AG04450 (cell line): Measurements from ENCODE around the gene ZNF700. TPM values are rescaled to one million over a fixed set of nuclear protein-coding genes. Genes with fewer than 3 reads are reported as not detected.
"Not testable (repeated sequence)": the region's sequence is repeated elsewhere in the genome, so short reads cannot be mapped to it uniquely, and the experiment has no call there.

ENCODE experiments used
- CTCF ChIA-PET: fragments of 300-600, 350-600 bp; formaldehyde crosslinking; extraction: SDS; loops from one replicate; lab custom pipeline; 2022; ENCODE audit warnings: antibody characterized with exemption, inconsistent platforms; lab: Charles Lee
- POLR2A ChIA-PET: fragments of 350-600 bp; formaldehyde crosslinking; extraction: SDS; loops from one replicate; lab custom pipeline; 2021; ENCODE audit warnings: antibody characterized with exemption, inconsistent platforms; lab: Yijun Ruan, JAX
- DNase-seq: peaks from one replicate; pipeline ENCODE4 v3.0.0-alpha.2; 2011; ENCODE audit warnings: low read depth, low spot score
- H3K27ac ChIP-seq: one replicate; pipeline ENCODE4 v1.5.1; 2012; ENCODE audit warnings: low read depth, low read length, control low read depth
- H3K27me3 ChIP-seq: one replicate; pipeline ENCODE4 v1.6.0; 2012; ENCODE audit warnings: low read length; ENCODE audit not compliant: control insufficient read depth, insufficient read depth
- H3K4me3 ChIP-seq: 2 replicates; pipeline ENCODE4 v1.5.1; 2011; ENCODE audit warnings: mild to moderate bottlenecking, low read depth, low read length, control low read depth
- H3K9me3 ChIP-seq: 2 replicates; pipeline ENCODE4 v1.5.1; 2012; ENCODE audit warnings: low read length; ENCODE audit not compliant: control insufficient read depth, insufficient read depth
- polyA plus RNA-seq: library from polyadenylated mRNA; depleted of rRNA; stranded (reverse); fragments of >200 nt; gene quantifications from 2 replicates; pipeline ENCODE4 v1.2.3, GENCODE V29; 2011
- TF ChIP-seq, protein P1 (sequence below): IDR thresholded peaks from 2 replicates; pipeline ENCODE4 v1.5.1; 2011; ENCODE audit warnings: low read depth, low read length, control low read depth, inconsistent platforms

Gene ZNF700
- polyA plus RNA-seq, 1 experiment, result 8.4 TPM

DNA sequence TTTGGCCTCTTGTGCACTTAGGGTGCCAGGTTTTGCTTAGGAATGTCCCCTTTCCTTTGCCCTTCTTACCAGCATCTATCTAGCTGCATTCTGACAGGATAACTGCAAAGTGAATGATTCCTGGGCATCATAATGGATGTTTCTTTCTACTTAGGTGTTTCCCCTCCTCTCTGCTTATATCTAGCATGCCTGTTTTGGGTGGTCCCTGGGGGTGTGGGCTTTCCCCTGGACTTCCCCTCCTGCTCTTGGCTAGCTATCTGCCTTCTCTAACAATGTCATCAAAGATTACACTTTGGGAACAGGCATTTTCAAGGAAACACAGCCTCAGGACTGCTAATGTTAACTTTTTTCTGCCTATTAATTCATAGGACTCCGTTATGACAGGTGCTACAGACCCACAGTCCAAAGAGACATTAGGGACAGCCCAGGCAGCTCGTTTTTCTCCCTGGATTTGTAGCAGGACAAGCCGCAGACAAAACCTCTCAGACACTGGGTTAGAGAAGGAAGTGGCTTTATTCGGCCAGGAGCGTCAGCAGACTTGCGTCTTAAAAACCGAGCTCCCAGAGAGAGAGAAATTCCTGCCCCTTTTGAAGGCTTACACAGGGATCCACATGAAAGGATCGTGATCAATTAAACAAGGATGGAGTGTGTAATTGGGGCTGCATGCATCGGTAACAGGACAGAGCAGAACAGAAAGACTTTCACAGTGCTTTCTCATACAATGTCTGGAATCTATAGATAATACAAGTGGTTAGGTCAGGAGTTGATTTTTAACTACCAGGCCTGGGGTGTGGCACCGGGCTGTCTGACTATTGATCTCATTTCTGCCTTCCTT is 17.3 kb downstream of the ZNF700 start:
- CTCF ChIA-PET, result interaction anchor here (1.4 kb wide), 1 partner anchor 19 kb away, joined by 5 read pairs; no protein-coding TSS in a partner anchor
- Histone ChIP-seq H3K9me3 (peaks cover 67% of the 10 kb centered on the region), H3K27ac (no peak overlapping the region), H3K4me3 (no peak overlapping the region), H3K27me3 (no peaks in the 10 kb centered on the region)
- POLR2A ChIA-PET, result no interaction called here
- TF ChIP-seq, protein P1, sequence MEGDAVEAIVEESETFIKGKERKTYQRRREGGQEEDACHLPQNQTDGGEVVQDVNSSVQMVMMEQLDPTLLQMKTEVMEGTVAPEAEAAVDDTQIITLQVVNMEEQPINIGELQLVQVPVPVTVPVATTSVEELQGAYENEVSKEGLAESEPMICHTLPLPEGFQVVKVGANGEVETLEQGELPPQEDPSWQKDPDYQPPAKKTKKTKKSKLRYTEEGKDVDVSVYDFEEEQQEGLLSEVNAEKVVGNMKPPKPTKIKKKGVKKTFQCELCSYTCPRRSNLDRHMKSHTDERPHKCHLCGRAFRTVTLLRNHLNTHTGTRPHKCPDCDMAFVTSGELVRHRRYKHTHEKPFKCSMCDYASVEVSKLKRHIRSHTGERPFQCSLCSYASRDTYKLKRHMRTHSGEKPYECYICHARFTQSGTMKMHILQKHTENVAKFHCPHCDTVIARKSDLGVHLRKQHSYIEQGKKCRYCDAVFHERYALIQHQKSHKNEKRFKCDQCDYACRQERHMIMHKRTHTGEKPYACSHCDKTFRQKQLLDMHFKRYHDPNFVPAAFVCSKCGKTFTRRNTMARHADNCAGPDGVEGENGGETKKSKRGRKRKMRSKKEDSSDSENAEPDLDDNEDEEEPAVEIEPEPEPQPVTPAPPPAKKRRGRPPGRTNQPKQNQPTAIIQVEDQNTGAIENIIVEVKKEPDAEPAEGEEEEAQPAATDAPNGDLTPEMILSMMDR, result no peak
- no peak for DNase-seq

DNA sequence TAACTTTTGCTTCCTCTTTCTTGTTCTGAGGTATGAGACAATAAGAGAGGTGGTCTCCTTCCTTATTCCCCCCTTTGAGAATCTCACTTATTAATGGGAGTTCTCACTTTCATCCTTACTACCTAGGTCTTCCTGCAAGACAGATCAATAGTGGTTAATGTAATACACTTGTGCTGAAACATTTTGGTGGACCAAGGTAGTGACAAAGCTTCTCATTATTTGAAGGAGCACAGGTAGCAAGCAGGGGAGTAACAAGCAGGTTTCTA is 17.9 kb downstream of the ZNF700 start:
- no peak for DNase-seq
- H3K9me3 ChIP-seq, result peaks cover 66% of the 10 kb centered on the region
- H3K4me3 ChIP-seq, result no peak overlapping the region
- H3K27me3 ChIP-seq, result no peaks in the 10 kb centered on the region
- CTCF ChIA-PET, result interaction anchor here (0.9 to 1.4 kb wide), 2 partner anchors 19 to 117 kb away, joined by 3 to 5 read pairs; no protein-coding TSS in a partner anchor
- TF ChIP-seq, protein P1, result no peak
- H3K27ac ChIP-seq, result no peak overlapping the region
- POLR2A ChIA-PET, result no interaction called here

DNA sequence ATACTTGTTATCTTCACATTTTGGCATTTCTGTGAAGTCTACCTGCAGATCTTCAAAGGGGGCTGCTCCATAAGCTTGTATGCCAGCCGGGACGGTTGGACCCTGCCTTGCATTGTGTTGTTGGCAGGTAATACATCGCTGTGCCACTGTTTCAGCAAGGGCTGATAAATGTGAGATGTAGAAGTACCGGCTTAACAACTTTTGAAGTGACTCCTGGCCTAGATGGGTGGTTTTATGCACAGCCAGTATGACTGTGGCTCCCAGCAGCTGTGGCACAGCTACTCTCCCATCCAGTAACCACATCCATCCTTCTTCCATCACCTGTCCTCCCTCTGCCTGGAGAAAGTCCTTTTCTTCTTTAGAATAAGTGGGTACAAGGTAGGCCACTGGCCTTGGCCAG is 19.7 kb downstream of the ZNF700 start:
- Histone ChIP-seq H3K9me3 (peaks cover 71% of the 10 kb centered on the region), H3K27me3 (no peaks in the 10 kb centered on the region), H3K4me3 (no peak overlapping the region), H3K27ac (no peak overlapping the region)
- POLR2A ChIA-PET, result no interaction called here
- TF ChIP-seq, protein P1, result no peak
- no peak for DNase-seq
- CTCF ChIA-PET, result interaction anchor here (0.6 kb wide), 1 partner anchor 121 kb away, joined by 3 read pairs; no protein-coding TSS in a partner anchor

DNA sequence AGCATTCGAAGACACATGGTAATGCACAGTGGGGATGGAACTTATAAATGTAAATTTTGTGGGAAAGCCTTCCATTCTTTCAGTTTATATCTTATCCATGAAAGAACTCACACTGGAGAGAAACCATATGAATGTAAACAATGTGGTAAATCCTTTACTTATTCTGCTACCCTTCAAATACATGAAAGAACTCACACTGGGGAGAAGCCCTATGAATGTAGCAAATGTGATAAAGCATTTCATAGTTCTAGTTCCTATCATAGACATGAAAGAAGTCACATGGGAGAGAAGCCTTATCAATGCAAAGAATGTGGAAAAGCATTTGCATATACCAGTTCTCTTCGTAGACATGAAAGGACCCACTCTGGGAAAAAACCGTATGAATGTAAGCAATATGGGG is 23.7 kb downstream of the ZNF700 start:
- no peaks in the 10 kb centered on the region for H3K27me3 ChIP-seq
- POLR2A ChIA-PET, result no interaction called here
- no peak for DNase-seq
- TF ChIP-seq, protein P1, result no peak
- CTCF ChIA-PET, result no interaction called here
- no peak overlapping the region for H3K27ac ChIP-seq
- H3K4me3 ChIP-seq, result no peak overlapping the region
- H3K9me3 ChIP-seq, result peaks cover 78% of the 10 kb centered on the region

DNA sequence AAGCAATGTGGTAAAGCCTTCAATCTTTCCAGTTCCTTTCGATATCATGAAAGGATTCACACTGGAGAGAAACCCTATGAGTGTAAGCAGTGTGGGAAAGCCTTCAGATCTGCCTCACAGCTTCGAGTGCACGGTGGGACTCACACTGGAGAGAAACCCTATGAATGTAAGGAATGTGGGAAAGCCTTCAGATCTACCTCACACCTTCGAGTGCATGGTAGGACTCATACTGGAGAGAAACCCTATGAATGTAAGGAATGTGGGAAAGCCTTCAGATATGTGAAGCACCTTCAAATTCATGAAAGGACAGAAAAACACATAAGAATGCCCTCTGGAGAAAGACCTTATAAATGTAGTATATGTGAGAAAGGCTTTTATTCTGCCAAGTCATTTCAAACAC is 24.3 kb downstream of the ZNF700 start:
- Histone ChIP-seq H3K4me3 (no peak overlapping the region), H3K27ac (no peak overlapping the region), H3K9me3 (peaks cover 73% of the 10 kb centered on the region), H3K27me3 (no peaks in the 10 kb centered on the region)
- DNase-seq, result no peak
- TF ChIP-seq, protein P1, result no peak
- POLR2A ChIA-PET, result no interaction called here
- CTCF ChIA-PET, result no interaction called here

DNA sequence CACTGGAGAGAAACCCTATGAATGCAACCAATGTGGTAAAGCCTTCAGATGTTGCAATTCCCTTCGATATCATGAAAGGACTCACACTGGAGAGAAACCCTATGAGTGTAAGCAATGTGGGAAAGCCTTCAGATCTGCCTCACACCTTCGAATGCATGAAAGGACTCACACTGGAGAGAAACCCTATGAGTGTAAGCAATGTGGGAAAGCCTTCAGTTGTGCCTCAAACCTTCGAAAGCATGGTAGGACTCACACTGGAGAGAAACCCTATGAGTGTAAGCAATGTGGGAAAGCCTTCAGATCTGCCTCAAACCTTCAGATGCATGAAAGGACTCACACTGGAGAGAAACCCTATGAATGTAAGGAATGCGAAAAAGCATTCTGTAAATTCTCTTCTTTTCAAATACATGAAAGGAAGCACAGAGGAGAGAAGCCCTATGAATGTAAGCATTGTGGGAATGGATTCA is 24.7 kb downstream of the ZNF700 start:
- DNase-seq, CTCF ChIA-PET: not testable (repeated sequence)
- peaks cover 72% of the 10 kb centered on the region for H3K9me3 ChIP-seq

More for the DNA sequence above, 24.7 kb downstream of the ZNF700 start:
- H3K4me3 ChIP-seq, H3K27me3 ChIP-seq, POLR2A ChIA-PET, H3K27ac ChIP-seq: not testable (repeated sequence)
